H1 (cell line): ENCODE results near the gene ZNF202. TPM values are rescaled to one million over a fixed set of nuclear protein-coding genes. Genes with fewer than 3 reads are reported as not detected.
A peak's percentile ranks its signal among the peaks of the same experiment; 100 is the strongest.

Experiments used
- EGR1 ChIP-seq: IDR thresholded peaks from 2 replicates; pipeline ENCODE4 v1.6.1; 2011; ENCODE audit warnings: low read depth, low read length, borderline replicate concordance
- GABPA ChIP-seq: IDR thresholded peaks from 2 replicates; pipeline ENCODE4 v1.6.1; 2011; ENCODE audit warnings: mild to moderate bottlenecking, low read length, moderate library complexity, borderline replicate concordance; ENCODE audit not compliant: insufficient read depth
- HDAC2 ChIP-seq, 2 experiments: fragments of 300-600 bp in 1 of 2; sonication (generic) in 1 of 2; IDR thresholded peaks; 2 replicates each; pipeline ENCODE4 v1.6.1; 2011 to 2012; ENCODE audit warnings: low read depth in 2 of 2, low read length in 2 of 2, mild to moderate bottlenecking in 2 of 2, moderate library complexity in 2 of 2, borderline replicate concordance in 1 of 2, inconsistent platforms in 1 of 2
- KDM5A ChIP-seq: fragments of 200-600 bp; IDR thresholded peaks from 2 replicates; pipeline ENCODE4 v1.7.1; 2012; ENCODE audit warnings: mild to moderate bottlenecking, low read length, inconsistent platforms, mixed read lengths
- NANOG ChIP-seq: IDR thresholded peaks from 2 replicates; pipeline ENCODE4 v1.6.1; 2011; ENCODE audit warnings: low read length, low read depth, mild to moderate bottlenecking, inconsistent platforms; ENCODE audit not compliant: insufficient read depth, poor library complexity, severe bottlenecking
- RAD21 ChIP-seq, 2 experiments: IDR thresholded peaks in 1 of 2; conservative IDR thresholded peaks in 1 of 2; 2 replicates each; pipeline ENCODE4 v1.6.1; 2011; ENCODE audit warnings: low read depth in 2 of 2, low read length in 2 of 2, improper control_type of control experiment in 1 of 2, inconsistent platforms in 1 of 2, mild to moderate bottlenecking in 1 of 2, moderate library complexity in 1 of 2
- RXRA ChIP-seq: IDR thresholded peaks from 2 replicates; pipeline ENCODE4 v1.6.1; 2011; ENCODE audit warnings: low read depth, mild to moderate bottlenecking, low read length, moderate library complexity; ENCODE audit not compliant: insufficient read depth
- polyA plus RNA-seq, 7 experiments: library from polyadenylated mRNA; depleted of rRNA in 3 of 7; stranded (reverse) in 5 of 7; unstranded in 2 of 7; fragments of >200 nt in 5 of 7; fragments of 200-250 nt in 2 of 7; gene quantifications; 1 replicate in 5 of 7; 2 replicates in 1 of 7; 4 replicates in 1 of 7; pipeline versions ENCODE4 v1.2.1 to v1.2.3, GENCODE V29; 2011 to 2013; ENCODE audit warnings: missing spikeins in 2 of 7, mixed read lengths in 2 of 7
- total RNA-seq: library from RNA; stranded (reverse); fragmentation: NEBNext Ultra II Directional; extraction: Animal tissue kit (Norgen Biotek cat#: 25700); gene quantifications from 2 replicates; pipeline ENCODE4 v1.2.1, GENCODE V29; 2021
- TF ChIP-seq, protein P1 (sequence below): fragments of 300-600 bp; sonication (generic); IDR thresholded peaks from 2 replicates; pipeline ENCODE4 v1.7.1; 2012; ENCODE audit warnings: low read length, moderate library complexity, mild to moderate bottlenecking, inconsistent platforms; ENCODE audit not compliant: insufficient replicate concordance

The ZNF202 gene
- total and polyA plus RNA-seq, 2 of the 8 experiments (the other 6 are each of a cell fraction or from before 2014, with no cell fraction given) = 14.1 to 33.9 TPM

DNA sequence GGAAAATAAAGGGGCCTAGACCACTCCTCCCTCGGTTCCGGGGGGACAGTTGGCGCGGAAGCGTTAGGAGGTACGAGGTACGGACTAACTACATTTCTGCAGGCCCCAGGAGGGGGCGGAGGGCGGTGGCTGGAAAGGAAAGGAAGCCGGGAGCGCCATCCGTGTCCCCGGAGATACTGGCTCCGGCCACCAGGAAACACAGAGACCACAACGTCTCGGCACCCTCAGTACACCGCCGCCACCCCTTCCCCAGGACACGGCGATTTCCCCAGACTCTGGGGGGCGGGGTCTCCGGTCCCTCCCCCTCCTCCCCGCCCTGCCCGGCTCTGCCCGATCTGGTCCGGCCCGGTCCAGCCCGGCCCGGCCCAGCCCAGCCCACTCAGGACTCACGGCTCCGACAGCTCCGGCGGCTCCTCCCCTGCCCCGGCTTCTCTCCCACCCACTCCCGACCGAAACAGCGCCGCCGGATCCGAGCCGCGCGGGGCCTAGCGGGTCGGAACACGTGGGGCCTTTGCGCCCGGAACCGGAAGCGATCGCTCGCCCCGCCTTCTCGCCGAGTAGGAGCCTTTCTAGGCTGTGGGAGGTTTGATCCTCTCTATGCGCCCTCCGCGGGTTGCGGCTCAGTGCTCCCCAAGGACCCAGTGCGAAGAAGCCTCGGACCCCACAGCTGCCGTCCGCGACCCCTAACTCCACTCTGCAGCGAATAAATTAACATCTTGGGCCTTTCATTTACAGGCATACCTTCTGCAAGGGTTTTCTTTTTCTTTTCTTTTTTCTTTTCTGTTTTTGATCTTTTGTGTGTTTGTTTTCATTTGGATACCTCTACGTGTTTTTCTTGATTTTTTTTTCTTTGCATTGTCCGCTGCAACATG is at the start of gene ZNF202 (continued):
- TF ChIP-seq HDAC2 (IDR thresholded peaks at IDR 0.05; ENCODE audit: borderline replicate concordance in 1 of 2, low read depth in 2 of 2, low read length in 2 of 2) = peak in 1 of 2 experiments; percentile 95; a peak in 2 of 4 replicates
- TF ChIP-seq GABPA = peak; percentile 91
- TF ChIP-seq, protein P1, sequence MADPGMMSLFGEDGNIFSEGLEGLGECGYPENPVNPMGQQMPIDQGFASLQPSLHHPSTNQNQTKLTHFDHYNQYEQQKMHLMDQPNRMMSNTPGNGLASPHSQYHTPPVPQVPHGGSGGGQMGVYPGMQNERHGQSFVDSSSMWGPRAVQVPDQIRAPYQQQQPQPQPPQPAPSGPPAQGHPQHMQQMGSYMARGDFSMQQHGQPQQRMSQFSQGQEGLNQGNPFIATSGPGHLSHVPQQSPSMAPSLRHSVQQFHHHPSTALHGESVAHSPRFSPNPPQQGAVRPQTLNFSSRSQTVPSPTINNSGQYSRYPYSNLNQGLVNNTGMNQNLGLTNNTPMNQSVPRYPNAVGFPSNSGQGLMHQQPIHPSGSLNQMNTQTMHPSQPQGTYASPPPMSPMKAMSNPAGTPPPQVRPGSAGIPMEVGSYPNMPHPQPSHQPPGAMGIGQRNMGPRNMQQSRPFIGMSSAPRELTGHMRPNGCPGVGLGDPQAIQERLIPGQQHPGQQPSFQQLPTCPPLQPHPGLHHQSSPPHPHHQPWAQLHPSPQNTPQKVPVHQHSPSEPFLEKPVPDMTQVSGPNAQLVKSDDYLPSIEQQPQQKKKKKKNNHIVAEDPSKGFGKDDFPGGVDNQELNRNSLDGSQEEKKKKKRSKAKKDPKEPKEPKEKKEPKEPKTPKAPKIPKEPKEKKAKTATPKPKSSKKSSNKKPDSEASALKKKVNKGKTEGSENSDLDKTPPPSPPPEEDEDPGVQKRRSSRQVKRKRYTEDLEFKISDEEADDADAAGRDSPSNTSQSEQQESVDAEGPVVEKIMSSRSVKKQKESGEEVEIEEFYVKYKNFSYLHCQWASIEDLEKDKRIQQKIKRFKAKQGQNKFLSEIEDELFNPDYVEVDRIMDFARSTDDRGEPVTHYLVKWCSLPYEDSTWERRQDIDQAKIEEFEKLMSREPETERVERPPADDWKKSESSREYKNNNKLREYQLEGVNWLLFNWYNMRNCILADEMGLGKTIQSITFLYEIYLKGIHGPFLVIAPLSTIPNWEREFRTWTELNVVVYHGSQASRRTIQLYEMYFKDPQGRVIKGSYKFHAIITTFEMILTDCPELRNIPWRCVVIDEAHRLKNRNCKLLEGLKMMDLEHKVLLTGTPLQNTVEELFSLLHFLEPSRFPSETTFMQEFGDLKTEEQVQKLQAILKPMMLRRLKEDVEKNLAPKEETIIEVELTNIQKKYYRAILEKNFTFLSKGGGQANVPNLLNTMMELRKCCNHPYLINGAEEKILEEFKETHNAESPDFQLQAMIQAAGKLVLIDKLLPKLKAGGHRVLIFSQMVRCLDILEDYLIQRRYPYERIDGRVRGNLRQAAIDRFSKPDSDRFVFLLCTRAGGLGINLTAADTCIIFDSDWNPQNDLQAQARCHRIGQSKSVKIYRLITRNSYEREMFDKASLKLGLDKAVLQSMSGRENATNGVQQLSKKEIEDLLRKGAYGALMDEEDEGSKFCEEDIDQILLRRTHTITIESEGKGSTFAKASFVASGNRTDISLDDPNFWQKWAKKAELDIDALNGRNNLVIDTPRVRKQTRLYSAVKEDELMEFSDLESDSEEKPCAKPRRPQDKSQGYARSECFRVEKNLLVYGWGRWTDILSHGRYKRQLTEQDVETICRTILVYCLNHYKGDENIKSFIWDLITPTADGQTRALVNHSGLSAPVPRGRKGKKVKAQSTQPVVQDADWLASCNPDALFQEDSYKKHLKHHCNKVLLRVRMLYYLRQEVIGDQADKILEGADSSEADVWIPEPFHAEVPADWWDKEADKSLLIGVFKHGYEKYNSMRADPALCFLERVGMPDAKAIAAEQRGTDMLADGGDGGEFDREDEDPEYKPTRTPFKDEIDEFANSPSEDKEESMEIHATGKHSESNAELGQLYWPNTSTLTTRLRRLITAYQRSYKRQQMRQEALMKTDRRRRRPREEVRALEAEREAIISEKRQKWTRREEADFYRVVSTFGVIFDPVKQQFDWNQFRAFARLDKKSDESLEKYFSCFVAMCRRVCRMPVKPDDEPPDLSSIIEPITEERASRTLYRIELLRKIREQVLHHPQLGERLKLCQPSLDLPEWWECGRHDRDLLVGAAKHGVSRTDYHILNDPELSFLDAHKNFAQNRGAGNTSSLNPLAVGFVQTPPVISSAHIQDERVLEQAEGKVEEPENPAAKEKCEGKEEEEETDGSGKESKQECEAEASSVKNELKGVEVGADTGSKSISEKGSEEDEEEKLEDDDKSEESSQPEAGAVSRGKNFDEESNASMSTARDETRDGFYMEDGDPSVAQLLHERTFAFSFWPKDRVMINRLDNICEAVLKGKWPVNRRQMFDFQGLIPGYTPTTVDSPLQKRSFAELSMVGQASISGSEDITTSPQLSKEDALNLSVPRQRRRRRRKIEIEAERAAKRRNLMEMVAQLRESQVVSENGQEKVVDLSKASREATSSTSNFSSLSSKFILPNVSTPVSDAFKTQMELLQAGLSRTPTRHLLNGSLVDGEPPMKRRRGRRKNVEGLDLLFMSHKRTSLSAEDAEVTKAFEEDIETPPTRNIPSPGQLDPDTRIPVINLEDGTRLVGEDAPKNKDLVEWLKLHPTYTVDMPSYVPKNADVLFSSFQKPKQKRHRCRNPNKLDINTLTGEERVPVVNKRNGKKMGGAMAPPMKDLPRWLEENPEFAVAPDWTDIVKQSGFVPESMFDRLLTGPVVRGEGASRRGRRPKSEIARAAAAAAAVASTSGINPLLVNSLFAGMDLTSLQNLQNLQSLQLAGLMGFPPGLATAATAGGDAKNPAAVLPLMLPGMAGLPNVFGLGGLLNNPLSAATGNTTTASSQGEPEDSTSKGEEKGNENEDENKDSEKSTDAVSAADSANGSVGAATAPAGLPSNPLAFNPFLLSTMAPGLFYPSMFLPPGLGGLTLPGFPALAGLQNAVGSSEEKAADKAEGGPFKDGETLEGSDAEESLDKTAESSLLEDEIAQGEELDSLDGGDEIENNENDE = no peak
- peak; percentile 9 to 21; a peak in 2 of 4 replicates for TF ChIP-seq RAD21 (IDR thresholded peaks at IDR 0.05 in 1 of 2, conservative IDR thresholded peaks at IDR 0.05 in 1 of 2; ENCODE audit: low read depth in 2 of 2, low read length in 2 of 2)
- TF ChIP-seq RXRA = no peak
- TF ChIP-seq NANOG = no peak
- TF ChIP-seq EGR1 = 0 out of 2 replicates have a peak, but pooled peaks have one; percentile 14
- TF ChIP-seq KDM5A = 0 out of 2 replicates have a peak, but pooled peaks have one; percentile 16
